Pancreas (tissue), 10 donors: ENCODE measurements around the gene SHD. TPM values are rescaled to one million over a fixed set of nuclear protein-coding genes. Genes with fewer than 3 reads are reported as not detected.

Experiments
- ATAC-seq, 4 donors: fragments of 200-7000 bp; cut with Tn5 transposase; one replicate each; pipeline versions ENCODE4 v1.8.0 to v1.9.1; 2020; ENCODE audit warnings: mild to moderate bottlenecking in 4 of 4, moderate library complexity in 4 of 4
- DNase-seq, 6 donors: peaks; one replicate each; pipeline ENCODE4 v3.0.0-alpha.2; 2020
- FAIRE-seq: peaks from 2 replicates; lab custom pipeline; 2012; peaks lifted over from hg19 to GRCh38; lab: Jason Lieb, UNC
- H3K27ac ChIP-seq, 4 donors: fragments of 200-600 bp; sonication (generic); 1 replicate in 3 of 4; 2 replicates in 1 of 4; pipeline versions ENCODE4 v1.5.0 to v1.8.0; 2020
- H3K27me3 ChIP-seq, 4 donors: fragments of 200-600 bp; one replicate each; pipeline ENCODE4 v1.8.0; 2021
- H3K36me3 ChIP-seq, 3 donors: fragments of 200-600 bp; sonication (generic) in 1 of 3; one replicate each; pipeline versions ENCODE4 v1.5.0 to v1.8.0; 2020 to 2021
- H3K4me1 ChIP-seq, 3 donors: fragments of 200-600 bp; one replicate each; pipeline ENCODE4 v1.8.0; 2021
- H3K4me3 ChIP-seq, 4 donors: fragments of 200-600 bp; sonication (generic) in 2 of 4; one replicate each; pipeline versions ENCODE4 v1.5.0 to v1.8.0; 2020 to 2021
- H3K9me3 ChIP-seq, 4 donors: fragments of 200-600 bp; one replicate each; pipeline ENCODE4 v1.8.0; 2021
- WGBS, 2 donors: extraction: QIAGEN DNeasy Blood & Tissue Kit; methylation state at CpG; one replicate each; pipeline ENCODE4 v1.1.7; 2013; 5-methylcytosine and 5-hydroxymethylcytosine counted together
- intact Hi-C, 3 donors: fragments of 100-400 bp; cut with DNase I; formaldehyde crosslinking; loops; one replicate each; pipeline versions ENCODE4 v1.11.1 to v1.14.2; 2022
- polyA plus RNA-seq, 2 donors: library from polyadenylated mRNA; stranded (reverse); fragments of 200-250 nt; gene quantifications; one replicate each; pipeline ENCODE4 v1.2.3, GENCODE V29; 2013
- total RNA-seq, 6 donors: library from RNA; stranded (reverse); fragmentation: NEBNext Ultra II Directional in 4 of 6; extraction: Animal tissue kit (Norgen Biotek cat#: 25700) in 4 of 6; gene quantifications; one replicate each; pipeline versions ENCODE4 v1.2.1 to v1.2.4, GENCODE V29; 2021 to 2023
- TF ChIP-seq, protein P1 (sequence below), 4 donors: fragments of 200-600 bp; sonication (generic) in 3 of 4; IDR thresholded peaks; one replicate each; pipeline versions ENCODE4 v1.5.0 to v1.8.0; 2021; ENCODE audit warnings: antibody characterized with exemption in 4 of 4
- donor health status: healthy with polysubstance abuse.
- donor health status: DM: no; HTN: no; CAD: no; lungs with moderate emphysema.
- donor health status: DM: no; HTN: no; CAD: no.
- donor health status: control.
- donor health status: control.
- donor health status: Bipolar disorder and iron deficiency.
- donor health status: DM: yes; HTN: yes; CAD: no.
- donor health status: DM: no; HTN: no; CAD: no.
- donor health status: DM: no; HTN: no; CAD: no.
- donor health status: DM: yes; HTN: yes; CAD: no.

Gene SHD
- total and polyA plus RNA-seq, 8 donors: not detected

DNA sequence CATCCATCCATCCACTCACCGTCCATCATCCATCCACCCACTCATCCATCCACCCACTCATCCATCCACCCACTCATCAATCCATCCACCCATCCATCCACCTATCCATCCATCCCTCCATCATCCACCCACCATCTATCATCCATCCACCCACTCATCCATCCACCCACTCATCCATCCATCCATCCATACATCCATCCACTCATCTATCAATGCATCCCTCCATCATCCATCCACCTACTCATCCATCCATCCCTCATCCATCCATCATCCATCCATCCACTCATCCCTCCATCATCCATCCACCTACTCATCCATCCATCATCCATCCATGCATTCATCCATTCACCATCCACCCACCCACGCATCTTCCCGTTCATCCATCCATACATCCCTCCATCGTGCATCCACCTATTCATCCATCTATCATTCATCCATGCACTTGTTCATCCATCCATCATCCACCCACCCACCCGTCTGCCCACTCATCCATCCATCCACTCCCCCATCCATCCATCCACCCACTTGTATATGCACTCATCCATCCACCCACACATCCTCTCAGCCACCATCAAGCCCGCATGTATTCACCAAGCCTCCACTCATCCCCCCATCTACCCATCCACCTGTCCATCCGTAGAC is 56.0 kb downstream of the SHD start:
- no peak for DNase-seq
- peaks cover 0 to 4% (median 4%) of the 10 kb centered on the region in 3 donors for H3K4me1 ChIP-seq
- FAIRE-seq: no peak
- ATAC-seq: no peak
- intact Hi-C loops: no loop called here
- TF ChIP-seq, protein P1, sequence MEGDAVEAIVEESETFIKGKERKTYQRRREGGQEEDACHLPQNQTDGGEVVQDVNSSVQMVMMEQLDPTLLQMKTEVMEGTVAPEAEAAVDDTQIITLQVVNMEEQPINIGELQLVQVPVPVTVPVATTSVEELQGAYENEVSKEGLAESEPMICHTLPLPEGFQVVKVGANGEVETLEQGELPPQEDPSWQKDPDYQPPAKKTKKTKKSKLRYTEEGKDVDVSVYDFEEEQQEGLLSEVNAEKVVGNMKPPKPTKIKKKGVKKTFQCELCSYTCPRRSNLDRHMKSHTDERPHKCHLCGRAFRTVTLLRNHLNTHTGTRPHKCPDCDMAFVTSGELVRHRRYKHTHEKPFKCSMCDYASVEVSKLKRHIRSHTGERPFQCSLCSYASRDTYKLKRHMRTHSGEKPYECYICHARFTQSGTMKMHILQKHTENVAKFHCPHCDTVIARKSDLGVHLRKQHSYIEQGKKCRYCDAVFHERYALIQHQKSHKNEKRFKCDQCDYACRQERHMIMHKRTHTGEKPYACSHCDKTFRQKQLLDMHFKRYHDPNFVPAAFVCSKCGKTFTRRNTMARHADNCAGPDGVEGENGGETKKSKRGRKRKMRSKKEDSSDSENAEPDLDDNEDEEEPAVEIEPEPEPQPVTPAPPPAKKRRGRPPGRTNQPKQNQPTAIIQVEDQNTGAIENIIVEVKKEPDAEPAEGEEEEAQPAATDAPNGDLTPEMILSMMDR (IDR thresholded peaks at IDR 0.05): no peak
- H3K27me3 ChIP-seq: no peaks in the 10 kb centered on the region
- no peak overlapping the region for H3K4me3 ChIP-seq
- no peaks in the 10 kb centered on the region for H3K36me3 ChIP-seq
- 95 to 96% methylated on average over 7 of the region's 7 CpGs for WGBS, 2 donors
- H3K9me3 ChIP-seq: no peaks in the 10 kb centered on the region
- no peak overlapping the region for H3K27ac ChIP-seq

DNA sequence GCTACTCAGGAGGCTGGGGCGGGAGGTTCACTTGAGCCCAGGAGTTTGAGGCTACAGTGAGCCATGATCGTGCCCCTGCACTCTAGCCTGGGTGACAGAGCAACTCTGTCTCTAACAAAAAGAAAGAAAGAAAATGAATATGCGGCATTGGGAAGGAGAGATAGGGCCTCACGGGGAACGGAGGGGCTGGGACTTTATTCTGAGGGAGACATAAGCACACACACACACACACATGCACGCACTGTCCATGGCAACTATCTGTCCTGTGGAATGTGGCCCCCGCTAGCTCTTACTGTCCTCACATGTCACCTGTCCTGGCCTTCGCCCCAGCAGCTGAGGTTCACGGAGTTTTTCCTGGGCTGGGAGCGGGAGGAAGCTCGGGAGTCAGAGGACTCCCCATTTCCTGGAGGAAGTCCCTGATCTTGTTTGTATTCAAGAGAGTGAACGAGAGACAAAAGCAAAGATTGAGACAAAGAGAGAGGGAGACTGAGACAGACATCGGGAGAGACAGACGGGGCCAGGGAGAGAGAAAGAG is 58.9 kb downstream of the SHD start:
- 7% methylated on average over 14 of the region's 14 CpGs for WGBS, 2 donors
- DNase-seq (no peak), ATAC-seq (peak in 3 of 4 donors; percentile 3 to 5 (median 4)), FAIRE-seq (no peak)
- Histone ChIP-seq H3K27ac (peak overlapping the region; percentile 43 to 83 (median 74)), H3K4me3 (peak overlapping the region; percentile 16 to 55 (median 36)), H3K4me1 (peaks cover 0 to 13% (median 11%) of the 10 kb centered on the region in 3 donors), H3K36me3 (no peaks in the 10 kb centered on the region), H3K27me3 (no peaks in the 10 kb centered on the region), H3K9me3 (no peaks in the 10 kb centered on the region)
- intact Hi-C loops: no loop called here
- TF ChIP-seq, protein P1 (IDR thresholded peaks at IDR 0.05): no peak

DNA sequence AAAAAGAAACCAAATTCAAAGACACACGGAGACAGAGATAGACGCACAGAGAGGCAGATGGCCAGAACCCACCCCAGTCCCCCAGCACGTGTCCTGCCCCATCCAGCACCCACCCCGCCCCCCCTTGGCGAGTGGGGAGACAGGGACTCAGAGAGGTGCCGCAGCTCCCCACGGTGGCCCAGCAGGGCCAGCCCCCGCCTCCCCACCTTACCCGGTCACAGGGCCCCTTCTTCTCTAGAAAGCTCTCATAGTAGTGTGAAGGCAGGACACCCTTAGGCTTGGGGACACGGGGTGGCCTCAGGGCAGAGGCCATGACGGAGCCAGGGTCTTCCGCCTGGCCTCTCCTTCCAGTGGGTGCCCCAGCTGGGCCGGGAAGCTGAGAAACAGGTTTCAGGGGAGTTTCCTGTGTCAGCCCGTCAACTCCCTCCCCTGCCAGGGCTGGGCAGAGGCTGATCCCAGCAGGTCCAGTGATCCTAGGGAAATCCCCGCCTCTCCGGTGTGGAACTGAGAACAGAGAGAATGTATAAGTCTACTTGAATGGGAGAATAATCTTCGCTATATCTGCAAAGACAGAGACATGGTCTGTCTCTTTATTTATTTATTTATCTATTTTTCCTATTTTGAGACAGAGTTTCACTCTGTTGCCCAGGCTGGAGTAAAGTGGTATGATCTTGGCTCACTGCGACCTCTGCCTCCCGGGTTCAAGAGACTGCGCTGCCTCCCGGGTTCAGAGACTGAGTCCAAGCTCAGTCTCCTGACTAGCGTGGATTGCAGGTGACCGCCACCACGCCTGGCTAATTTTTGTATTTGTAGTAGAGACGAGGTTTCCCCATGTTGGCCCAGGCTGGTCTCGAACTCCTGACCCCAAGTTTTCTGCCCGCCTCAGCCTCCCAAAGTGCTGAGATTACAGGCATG is 59.6 kb downstream of the SHD start, which contains the start of gene STAP2:
Gene STAP2 (minus strand): TSS at position 387 of the 915 bp plus-strand sequence. CDS start 74 bp downstream, at position 313.
- Histone ChIP-seq H3K27me3 (no peaks in the 10 kb centered on the region), H3K9me3 (no peaks in the 10 kb centered on the region), H3K27ac (peak within 1 kb of the TSS; percentile 43 to 83 (median 74)), H3K4me3 (peak within 1 kb of the TSS; percentile 16 to 55 (median 36)), H3K36me3 (no peaks in the 10 kb centered on the region), H3K4me1 (peaks cover 0 to 13% (median 11%) of the 10 kb centered on the region in 3 donors)
- intact Hi-C loops: no loop called here
- DNase-seq (peak; percentile 71 to 88 (median 80)), ATAC-seq (peak; percentile 21 to 51 (median 42)), FAIRE-seq (no peak)
- TF ChIP-seq, protein P1 (IDR thresholded peaks at IDR 0.05): no peak
- 22 to 29% methylated on average over 23 to 27 of the region's 27 CpGs for WGBS, 2 donors

Other genes with a start within 250 kb of the SHD start
- gene ZBTB7A, start 212.4 kb upstream of the SHD start, total RNA-seq: 10 to 100 TPM; 10.9 to 25.0 (median 15.6) TPM
- gene ZBTB7A, start 212.4 kb upstream of the SHD start, polyA plus RNA-seq: 1 to 10 TPM; 6.1 to 9.3 TPM
- gene MAP2K2, start 155.1 kb upstream of the SHD start, total RNA-seq: 10 to 100 TPM; 52.4 to 78.1 (median 70.0) TPM
- gene MAP2K2, start 155.1 kb upstream of the SHD start, polyA plus RNA-seq: 100 to 1,000 TPM; 107 to 183 TPM
- gene CREB3L3, start 125.6 kb upstream of the SHD start, total RNA-seq: under 1 TPM in 1 of 6 donors, not detected in 5; 0.67 TPM
- gene CREB3L3, start 125.6 kb upstream of the SHD start, polyA plus RNA-seq: under 1 TPM in 1 of 2 donors, not detected in 1; 0.27 TPM
- gene SIRT6, start 96.7 kb upstream of the SHD start, total RNA-seq: 10 to 100 TPM; 10.9 to 16.6 (median 12.4) TPM
- 10 to 100 TPM; 30.8 to 47.4 TPM for gene SIRT6, start 96.7 kb upstream of the SHD start, polyA plus RNA-seq
- 1 to 10 TPM in 5 of 6 donors, under 1 TPM in 1; 0.70 to 2.6 (median 1.5) TPM for gene ANKRD24, start 96.6 kb upstream of the SHD start, total RNA-seq
- gene ANKRD24, start 96.6 kb upstream of the SHD start, polyA plus RNA-seq: 10 to 100 TPM in 1 of 2 donors, 1 to 10 TPM in 1; 7.8 to 14.2 TPM
- 1 to 10 TPM in 4 of 6 donors, not detected in 2; 1.1 to 2.2 (median 1.3) TPM for gene EBI3, start 49.7 kb upstream of the SHD start, total RNA-seq
- under 1 TPM; 0.52 to 0.87 TPM for gene EBI3, start 49.7 kb upstream of the SHD start, polyA plus RNA-seq
- 10 to 100 TPM in 4 of 6 donors, 1 to 10 TPM in 2; 9.8 to 13.9 (median 11.2) TPM for gene YJU2, start 32.2 kb upstream of the SHD start, total RNA-seq
- gene YJU2, start 32.2 kb upstream of the SHD start, polyA plus RNA-seq: 10 to 100 TPM; 25.0 to 32.0 TPM
- gene TMIGD2, start 23.1 kb downstream of the SHD start, total RNA-seq: under 1 TPM in 2 of 6 donors, not detected in 4; 0.16 to 0.28 TPM
- not detected for gene TMIGD2, start 23.1 kb downstream of the SHD start, polyA plus RNA-seq
- under 1 TPM in 1 of 6 donors, not detected in 5; 0.50 TPM for gene FSD1, start 25.3 kb downstream of the SHD start, total RNA-seq
- gene FSD1, start 25.3 kb downstream of the SHD start, polyA plus RNA-seq: under 1 TPM in 1 of 2 donors, not detected in 1; 0.21 TPM
- gene STAP2, start 59.6 kb downstream of the SHD start, total RNA-seq: 10 to 100 TPM; 17.4 to 45.4 (median 23.3) TPM
- 10 to 100 TPM; 46.6 to 65.5 TPM for gene STAP2, start 59.6 kb downstream of the SHD start, polyA plus RNA-seq
- gene MPND, start 64.3 kb downstream of the SHD start, total RNA-seq: 10 to 100 TPM; 11.8 to 20.0 (median 14.9) TPM
- 10 to 100 TPM; 16.7 to 18.9 TPM for gene MPND, start 64.3 kb downstream of the SHD start, polyA plus RNA-seq
- 10 to 100 TPM; 25.9 to 31.1 (median 27.5) TPM for gene SH3GL1, start 121.3 kb downstream of the SHD start, total RNA-seq
- 10 to 100 TPM; 27.1 to 34.2 TPM for gene SH3GL1, start 121.3 kb downstream of the SHD start, polyA plus RNA-seq
- 1 to 10 TPM; 2.8 to 5.0 (median 3.9) TPM for gene CHAF1A, start 123.4 kb downstream of the SHD start, total RNA-seq
- gene CHAF1A, start 123.4 kb downstream of the SHD start, polyA plus RNA-seq: 1 to 10 TPM; 3.8 to 4.3 TPM
- 10 to 100 TPM; 57.2 to 79.3 (median 67.0) TPM for gene UBXN6, start 178.5 kb downstream of the SHD start, total RNA-seq
- 100 to 1,000 TPM; 110 to 130 TPM for gene UBXN6, start 178.5 kb downstream of the SHD start, polyA plus RNA-seq
- 10 to 100 TPM; 12.8 to 23.4 (median 16.3) TPM for gene HDGFL2, start 193.0 kb downstream of the SHD start, total RNA-seq
- gene HDGFL2, start 193.0 kb downstream of the SHD start, polyA plus RNA-seq: 10 to 100 TPM; 32.8 to 32.9 TPM
- gene PLIN4, start 239.2 kb downstream of the SHD start, total RNA-seq: 10 to 100 TPM in 3 of 6 donors, 1 to 10 TPM in 3; 2.2 to 17.8 (median 9.2) TPM
- gene PLIN4, start 239.2 kb downstream of the SHD start, polyA plus RNA-seq: 100 to 1,000 TPM in 1 of 2 donors, 10 to 100 TPM in 1; 23.6 to 138 TPM